OCI-LY1 (cell line): ENCODE measurements around the gene IRF4.

Experiments
- CTCF ChIP-seq: fragments of 200-600 bp; sonication (generic), shearing (Covaris generic); IDR thresholded peaks from 2 replicates; pipeline ENCODE4 v1.5.1; 2017; ENCODE audit warnings: mild to moderate bottlenecking, antibody characterized with exemption, low read length, moderate library complexity, mixed read lengths
- EZH2 ChIP-seq: fragments of 200-600 bp; sonication (generic), shearing (Covaris generic); IDR thresholded peaks from 2 replicates; pipeline ENCODE4 v1.8.0; 2017; ENCODE audit warnings: borderline replicate concordance, mixed run types, mild to moderate bottlenecking, antibody characterized with exemption, low read length, moderate library complexity, mixed read lengths

- TF ChIP-seq CTCF (no peak), EZH2 (no peak)
Measured at GRCh38 chr6:448296-449056, 56.9 kb downstream of the IRF4 start.
